HTERT RPE-1 (cell line): ENCODE measurements around the gene INHBB.

Experiments
- in situ Hi-C: fragments of 300-500 bp; cut with MboI; formaldehyde crosslinking; loops from 4 replicates; pipeline ENCODE4 v1.14.3; 2020; ENCODE audit warnings: low sequenced_read_pairs

The INHBB gene

GRCh38 chr2:120341977-120342376 is 4.0 kb upstream of the INHBB start:
- in situ Hi-C loops = no loop called here

DNA sequence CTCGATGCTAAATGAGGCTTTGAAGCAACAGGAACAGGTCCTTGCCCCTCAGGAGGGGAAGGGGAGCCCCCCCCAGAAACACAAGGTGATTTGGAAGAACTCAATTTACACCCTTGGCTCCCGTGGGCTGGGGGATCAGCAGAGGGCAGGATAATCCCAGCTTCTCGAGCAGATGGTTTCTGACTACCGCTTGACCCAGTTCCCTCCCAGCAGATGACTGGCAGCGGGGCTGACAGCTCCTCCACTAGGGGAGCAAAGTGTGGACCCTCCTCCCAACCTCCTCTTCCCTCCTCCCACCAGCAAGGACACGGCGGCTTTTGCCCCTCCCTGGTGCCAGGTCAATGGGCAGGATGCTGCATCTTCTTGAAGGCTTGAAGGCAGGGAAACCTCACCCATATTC is 3.5 kb upstream of the INHBB start:
- in situ Hi-C loops = no loop called here

GRCh38 chr2:120343100-120343432 is 2.9 kb upstream of the INHBB start:
- in situ Hi-C loops = no loop called here

DNA sequence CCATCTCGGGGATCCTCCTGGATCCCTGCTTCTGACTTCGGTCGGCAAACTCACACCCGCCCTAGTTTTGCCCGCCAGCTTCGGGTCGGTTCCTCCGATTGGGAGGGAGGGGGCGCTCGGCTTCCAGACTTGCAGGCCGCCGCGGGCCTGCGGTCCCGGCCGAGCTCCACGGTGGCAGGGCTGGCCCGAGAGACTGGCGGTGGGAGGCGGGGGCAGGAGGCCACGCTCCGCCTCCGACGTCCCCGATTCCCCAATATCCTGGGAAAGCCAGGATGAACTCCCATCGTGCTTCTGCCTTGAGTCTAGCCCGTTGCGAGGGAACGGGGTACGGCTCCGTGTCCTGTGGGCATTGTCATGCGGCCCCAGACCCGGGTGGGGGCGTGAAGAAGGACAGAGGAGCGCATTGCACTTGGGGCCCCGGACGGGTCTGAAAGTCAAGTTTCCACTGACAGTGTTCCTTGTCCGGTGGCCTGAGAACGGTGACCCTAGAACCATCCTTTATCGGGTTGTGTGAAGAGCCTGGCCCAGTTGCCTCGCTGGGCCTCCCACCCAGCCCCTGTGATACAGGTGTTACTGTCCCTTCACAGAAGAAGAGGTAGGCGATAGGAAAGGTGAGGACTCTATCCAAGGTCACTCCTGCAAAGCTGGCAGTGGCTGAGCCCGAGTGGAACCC is 2.4 kb upstream of the INHBB start:
- in situ Hi-C loops = no loop called here

- in situ Hi-C loops = no loop called here
Measured at GRCh38 chr2:120344214-120344975, 1.5 kb upstream of the INHBB start.

- in situ Hi-C loops = no loop called here
Measured at GRCh38 chr2:120344976-120345581, 857 bp upstream of the INHBB start.

DNA sequence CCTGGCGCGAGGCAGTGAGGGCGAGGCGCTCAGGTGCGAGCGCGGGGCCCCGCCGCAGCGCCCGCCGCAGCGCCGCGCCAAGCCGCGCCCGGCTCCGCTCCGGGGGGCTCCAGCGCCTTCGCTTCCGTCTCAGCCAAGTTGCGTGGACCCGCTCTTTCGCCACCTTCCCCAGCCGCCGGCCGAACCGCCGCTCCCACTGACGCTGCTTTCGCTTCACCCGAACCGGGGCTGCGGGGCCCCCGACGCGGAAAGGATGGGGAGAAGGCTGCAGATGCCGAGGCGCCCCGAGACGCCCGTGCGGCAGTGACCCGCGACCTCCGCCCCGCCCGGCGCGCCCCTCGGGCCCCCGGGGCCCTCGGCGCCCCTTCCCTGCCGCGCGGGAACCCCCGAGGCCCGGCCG is 328 bp upstream of the INHBB start:
- in situ Hi-C loops = no loop called here

- in situ Hi-C loops = no loop called here
Measured at GRCh38 chr2:120346667-120347358, 877 bp downstream of the INHBB start.

GRCh38 chr2:120347396-120348060 is 1.6 kb downstream of the INHBB start:
- in situ Hi-C loops = no loop called here

DNA sequence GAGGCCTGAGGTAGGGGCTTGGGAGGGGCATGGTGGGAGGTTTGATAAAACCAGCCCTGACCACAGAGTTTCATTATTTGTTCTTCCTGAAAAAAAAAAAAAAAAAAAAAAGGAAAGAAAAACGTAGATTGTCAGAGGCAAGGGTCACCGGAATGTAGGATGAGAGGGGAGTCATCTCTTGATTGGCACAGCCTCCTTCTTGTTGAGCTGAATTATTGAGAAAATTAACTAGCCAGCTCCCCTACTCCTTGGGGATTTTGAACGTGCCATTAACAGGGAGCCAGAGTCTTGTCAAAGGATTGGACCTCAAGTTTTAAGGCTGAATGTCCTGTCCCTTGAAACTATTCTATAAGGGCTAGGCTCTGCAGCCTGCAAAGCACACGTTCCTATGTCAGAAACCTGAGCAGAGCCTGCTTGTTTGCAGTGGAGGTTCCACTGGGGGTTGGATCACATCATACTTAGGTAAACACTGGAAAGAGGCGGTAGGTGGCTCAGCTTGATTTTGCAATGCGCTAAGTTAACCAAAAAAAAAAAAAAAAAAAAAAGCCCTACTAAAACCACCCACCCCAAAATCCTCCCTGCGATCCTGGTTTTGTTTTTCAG is 2.3 kb downstream of the INHBB start:
- in situ Hi-C loops = no loop called here

DNA sequence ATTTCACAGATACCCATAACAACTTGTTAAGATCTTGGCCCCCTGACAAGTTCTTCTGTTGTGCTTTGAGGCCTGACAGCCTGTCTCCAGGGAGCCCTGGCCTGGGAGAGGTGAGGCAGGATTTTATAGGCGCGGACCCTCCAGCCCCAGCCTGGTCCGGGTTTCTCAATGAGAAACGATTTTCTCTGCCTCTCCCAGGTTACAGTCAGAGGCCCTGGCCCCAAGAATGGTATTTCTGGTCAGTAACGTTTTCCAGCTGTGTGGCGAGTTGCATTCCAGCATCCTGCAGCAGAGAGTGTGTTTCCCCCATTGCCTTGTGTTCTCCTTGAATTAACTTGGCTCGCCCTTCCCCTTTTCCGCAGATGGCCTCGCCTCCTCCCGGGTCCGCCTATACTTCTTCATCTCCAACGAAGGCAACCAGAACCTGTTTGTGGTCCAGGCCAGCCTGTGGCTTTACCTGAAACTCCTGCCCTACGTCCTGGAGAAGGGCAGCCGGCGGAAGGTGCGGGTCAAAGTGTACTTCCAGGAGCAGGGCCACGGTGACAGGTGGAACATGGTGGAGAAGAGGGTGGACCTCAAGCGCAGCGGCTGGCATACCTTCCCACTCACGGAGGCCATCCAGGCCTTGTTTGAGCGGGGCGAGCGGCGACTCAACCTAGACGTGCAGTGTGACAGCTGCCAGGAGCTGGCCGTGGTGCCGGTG is 3.0 kb downstream of the INHBB start:
- in situ Hi-C loops = no loop called here

DNA sequence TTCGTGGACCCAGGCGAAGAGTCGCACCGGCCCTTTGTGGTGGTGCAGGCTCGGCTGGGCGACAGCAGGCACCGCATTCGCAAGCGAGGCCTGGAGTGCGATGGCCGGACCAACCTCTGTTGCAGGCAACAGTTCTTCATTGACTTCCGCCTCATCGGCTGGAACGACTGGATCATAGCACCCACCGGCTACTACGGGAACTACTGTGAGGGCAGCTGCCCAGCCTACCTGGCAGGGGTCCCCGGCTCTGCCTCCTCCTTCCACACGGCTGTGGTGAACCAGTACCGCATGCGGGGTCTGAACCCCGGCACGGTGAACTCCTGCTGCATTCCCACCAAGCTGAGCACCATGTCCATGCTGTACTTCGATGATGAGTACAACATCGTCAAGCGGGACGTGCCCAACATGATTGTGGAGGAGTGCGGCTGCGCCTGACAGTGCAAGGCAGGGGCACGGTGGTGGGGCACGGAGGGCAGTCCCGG is 3.5 kb downstream of the INHBB start:
- in situ Hi-C loops = no loop called here

GRCh38 chr2:120350080-120350479 is 4.1 kb downstream of the INHBB start:
- in situ Hi-C loops = no loop called here

- in situ Hi-C loops = no loop called here
Measured at GRCh38 chr2:120350801-120351320, 4.9 kb downstream of the INHBB start.

GRCh38 chr2:120352696-120353590 is 7.0 kb downstream of the INHBB start:
- in situ Hi-C loops = no loop called here

DNA sequence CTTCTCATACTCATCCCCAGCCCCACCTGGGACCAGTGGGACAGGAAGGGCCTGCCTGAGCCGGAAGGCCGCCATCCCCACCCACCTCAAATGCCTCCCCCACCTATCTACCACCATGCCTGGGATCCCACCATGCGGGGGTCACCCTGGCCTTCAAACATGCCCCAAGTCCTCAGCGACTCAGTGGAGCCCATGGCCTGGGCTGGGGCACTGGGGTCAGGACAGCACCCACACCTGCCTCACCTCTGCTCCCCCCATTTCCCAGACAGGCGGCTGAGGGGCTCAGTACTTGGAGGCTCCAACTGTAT is 7.6 kb downstream of the INHBB start:
- in situ Hi-C loops = no loop called here

DNA sequence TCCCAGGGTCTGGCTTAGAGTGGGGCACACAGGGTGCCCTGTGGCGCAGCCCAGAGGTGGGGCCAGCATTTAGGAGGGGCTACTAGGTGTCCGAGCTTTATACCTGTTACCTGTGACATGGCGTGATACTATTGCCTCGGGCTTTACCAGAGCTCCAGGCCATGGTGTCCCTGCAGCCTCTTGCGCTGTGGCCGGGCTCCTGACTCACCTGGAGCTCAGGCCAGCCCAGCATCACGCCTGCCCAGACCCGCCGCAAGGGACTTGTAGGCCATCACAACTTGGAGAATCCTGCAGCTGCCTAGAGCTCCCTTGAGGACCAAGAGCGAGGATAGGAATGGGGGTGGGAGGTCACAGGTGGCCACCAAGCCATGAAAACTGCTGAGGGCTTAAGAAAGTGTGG is 8.0 kb downstream of the INHBB start:
- in situ Hi-C loops = no loop called here

DNA sequence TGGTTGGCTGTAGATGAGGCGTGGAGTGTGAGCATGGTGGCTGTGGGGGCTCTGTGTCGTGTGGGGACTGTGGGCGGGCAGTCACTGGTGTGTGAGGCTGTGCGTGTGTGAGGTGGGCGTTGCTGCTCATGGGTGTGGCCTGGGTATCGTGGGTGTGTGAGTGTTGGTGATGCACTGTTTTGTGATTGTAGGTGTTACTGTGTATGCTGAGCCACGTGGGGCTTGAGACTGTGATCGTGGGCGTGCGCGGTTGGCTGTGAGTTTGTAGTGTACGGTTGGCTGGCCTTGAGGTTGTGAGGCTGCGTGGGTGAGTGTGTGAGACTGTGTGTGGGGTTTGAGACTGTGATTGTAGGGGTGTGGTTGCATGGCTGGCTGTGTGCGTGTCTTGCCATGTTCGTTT is 8.5 kb downstream of the INHBB start:
- in situ Hi-C loops = no loop called here
